HCT116 (cell line): Measurements from ENCODE around the gene SRPK3. TPM values are rescaled to one million over a fixed set of nuclear protein-coding genes. Genes with fewer than 3 reads are reported as not detected.

Experiments used
- ATAC-seq: fragments of 200-7000 bp; cut with Tn5 transposase; 2 replicates; pipeline ENCODE4 v1.9.1; 2020; ENCODE audit warnings: mild to moderate bottlenecking, moderate library complexity
- BruUV-seq: library from RNA; stranded (reverse); fragments of 400-500 nt; replicated peaks from 2 replicates; lab custom pipeline; 2021; lab: Mats Ljungman, UMichigan
- CTCF ChIA-PET: fragments of 300-600 bp; sonication (Branson Sonifier 250); formaldehyde crosslinking; loops from one replicate; lab custom pipeline; 2021; ENCODE audit warnings: antibody characterized with exemption; lab: Charles Lee
- POLR2A ChIA-PET: fragments of 300-600, 350-600 bp; sonication (Branson Sonifier 250); formaldehyde crosslinking; loops from one replicate; lab custom pipeline; 2021; ENCODE audit warnings: antibody characterized with exemption; lab: Charles Lee
- RAD21 ChIA-PET, 2 experiments: fragments of 300-600 bp; sonication (Branson Sonifier 250); formaldehyde crosslinking; loops; one replicate each; lab custom pipeline; 2023; ENCODE audit warnings: low total read pairs in 2 of 2; ENCODE audit not compliant: uncharacterized antibody in 2 of 2, unreplicated experiment in 2 of 2, low non-redundant PET in 1 of 2; lab: Charles Lee
- DNase-seq: peaks from one replicate; pipeline ENCODE4 v3.0.0-alpha.2; 2010; ENCODE audit warnings: low read depth, low spot score
- H2AFZ ChIP-seq: fragments of 200-600 bp; shearing (Covaris generic), sonication (generic); 2 replicates; pipeline ENCODE4 v1.6.1; 2017; ENCODE audit warnings: low read depth, mixed run types, mixed read lengths, antibody characterized with exemption, low read length; ENCODE audit not compliant: poor library complexity, severe bottlenecking
- H3K27ac ChIP-seq: 2 replicates; pipeline ENCODE4 v1.5.1; 2012; ENCODE audit warnings: low read depth, low read length
- H3K27me3 ChIP-seq: fragments of 200-600 bp; sonication (generic); 2 replicates; pipeline ENCODE4 v1.6.1; 2016; ENCODE audit warnings: mixed run types, low read length, mixed read lengths; ENCODE audit not compliant: insufficient read depth
- H3K36me3 ChIP-seq, 2 experiments: fragments of 200-500 bp in 1 of 2; fragments of 200-600 bp in 1 of 2; sonication (Bioruptor generic) in 1 of 2; sonication (generic) in 1 of 2; 2 replicates each; pipeline versions ENCODE4 v1.5.1 to v1.6.1; 2014 to 2016; ENCODE audit warnings: low read length in 2 of 2, inconsistent platforms in 1 of 2, mixed read lengths in 1 of 2, mixed run types in 1 of 2; ENCODE audit not compliant: insufficient read depth in 2 of 2, control insufficient read depth in 1 of 2
- H3K4me1 ChIP-seq, 2 experiments: fragments of 200-600 bp in 1 of 2; sonication (generic) in 1 of 2; 2 replicates each; pipeline versions ENCODE4 v1.5.1 to v1.6.1; 2012 to 2017; ENCODE audit warnings: low read length in 2 of 2, inconsistent platforms in 1 of 2, mild to moderate bottlenecking in 1 of 2, mixed read lengths in 1 of 2, mixed run types in 1 of 2, moderate library complexity in 1 of 2; ENCODE audit not compliant: insufficient read depth in 2 of 2, control insufficient read depth in 1 of 2
- H3K4me2 ChIP-seq: fragments of 200-600 bp; sonication (generic); 2 replicates; pipeline ENCODE4 v1.6.1; 2017; ENCODE audit warnings: mixed run types, low read length, mixed read lengths
- H3K4me3 ChIP-seq, 2 experiments: fragments of 200-600 bp in 1 of 2; sonication (generic) in 1 of 2; replicated peaks in 1 of 2; 2 replicates each; pipeline ENCODE4 v1.5.1; 2011 to 2016; ENCODE audit warnings: low read length in 2 of 2, control low read depth in 1 of 2, low read depth in 1 of 2, mild to moderate bottlenecking in 1 of 2, mixed read lengths in 1 of 2, mixed run types in 1 of 2
- H3K79me2 ChIP-seq: fragments of 200-600 bp; sonication (generic); 2 replicates; pipeline ENCODE4 v1.6.1; 2017; ENCODE audit warnings: mild to moderate bottlenecking, mixed run types, low read length, moderate library complexity, mixed read lengths; ENCODE audit not compliant: insufficient read depth
- H3K9ac ChIP-seq: fragments of 200-600 bp; sonication (generic); 2 replicates; pipeline ENCODE4 v1.6.1; 2016; ENCODE audit warnings: low read length, mixed read lengths
- H3K9me2 ChIP-seq: fragments of 200-600 bp; sonication (generic), shearing (Covaris generic); 2 replicates; pipeline ENCODE4 v1.6.1; 2017; ENCODE audit warnings: mixed run types, mild to moderate bottlenecking, moderate library complexity; ENCODE audit not compliant: insufficient read depth
- H3K9me3 ChIP-seq, 2 experiments: fragments of 200-500 bp in 1 of 2; fragments of 200-600 bp in 1 of 2; sonication (Bioruptor generic) in 1 of 2; sonication (generic) in 1 of 2; 2 replicates each; pipeline ENCODE4 v1.6.1; 2014 to 2017; ENCODE audit warnings: low read length in 2 of 2, mixed read lengths in 2 of 2, inconsistent platforms in 1 of 2, low read depth in 1 of 2, mild to moderate bottlenecking in 1 of 2, mixed run types in 1 of 2, moderate library complexity in 1 of 2; ENCODE audit not compliant: control insufficient read depth in 1 of 2, insufficient read depth in 1 of 2
- H4K20me1 ChIP-seq: fragments of 200-600 bp; sonication (generic), shearing (Covaris generic); 2 replicates; pipeline ENCODE4 v1.6.1; 2017; ENCODE audit warnings: mixed run types, mild to moderate bottlenecking, moderate library complexity; ENCODE audit not compliant: insufficient read depth
- CBX3 ChIP-seq: IDR thresholded peaks from 2 replicates; pipeline ENCODE4 v1.6.1; 2012; ENCODE audit warnings: low read depth
- EGR1 ChIP-seq: IDR thresholded peaks from 2 replicates; pipeline ENCODE4 v1.6.1; 2012; ENCODE audit warnings: low read depth
- ELF1 ChIP-seq: IDR thresholded peaks from 2 replicates; pipeline ENCODE4 v1.6.1; 2012; ENCODE audit warnings: low read depth, borderline replicate concordance
- EZH2phosphoT487 ChIP-seq: fragments of 200-600 bp; IDR thresholded peaks from 2 replicates; pipeline ENCODE4 v1.6.1; 2018; ENCODE audit warnings: antibody characterized with exemption, borderline replicate concordance
- FOSL1 ChIP-seq: IDR thresholded peaks from 2 replicates; pipeline ENCODE4 v1.6.1; 2012; ENCODE audit warnings: low read depth
- JUND ChIP-seq: IDR thresholded peaks from 2 replicates; pipeline ENCODE4 v1.6.1; 2012
- POLR2A ChIP-seq: IDR thresholded peaks from 2 replicates; pipeline ENCODE4 v1.7.0; 2011; ENCODE audit warnings: borderline replicate concordance; ENCODE audit not compliant: insufficient read depth, insufficient read length; ENCODE audit errors: extremely low read depth
- POLR2AphosphoS5 ChIP-seq: IDR thresholded peaks from 2 replicates; pipeline ENCODE4 v1.6.1; 2011; ENCODE audit warnings: mild to moderate bottlenecking, low read depth, low read length, moderate library complexity
- RAD21 ChIP-seq: IDR thresholded peaks from 2 replicates; pipeline ENCODE4 v1.6.1; 2012; ENCODE audit warnings: low read depth, mild to moderate bottlenecking
- SIN3A ChIP-seq: IDR thresholded peaks from 2 replicates; pipeline ENCODE4 v1.6.1; 2012; ENCODE audit warnings: low read depth
- SP1 ChIP-seq: IDR thresholded peaks from 2 replicates; pipeline ENCODE4 v1.6.1; 2012; ENCODE audit warnings: low read depth
- SRF ChIP-seq: IDR thresholded peaks from 2 replicates; pipeline ENCODE4 v1.6.1; 2012; ENCODE audit warnings: low read depth
- TCF7L2 ChIP-seq: IDR thresholded peaks from 2 replicates; pipeline ENCODE4 v1.7.0; 2011; ENCODE audit warnings: borderline replicate concordance, inconsistent platforms; ENCODE audit not compliant: insufficient read depth, insufficient read length; ENCODE audit errors: extremely low read depth
- YY1 ChIP-seq: IDR thresholded peaks from 2 replicates; pipeline ENCODE4 v1.6.1; 2011; ENCODE audit warnings: low read length, low read depth, moderate library complexity, mild to moderate bottlenecking; ENCODE audit not compliant: insufficient replicate concordance; ENCODE audit errors: extremely low read depth
- ZFX ChIP-seq: fragments of 450-650 bp; IDR thresholded peaks from 2 replicates; pipeline ENCODE4 v1.6.1; 2017
- ZNF274 ChIP-seq: fragments of 200-500 bp; sonication (Bioruptor generic); IDR thresholded peaks from 2 replicates; pipeline ENCODE4 v1.6.1; 2014; ENCODE audit warnings: mild to moderate bottlenecking, low read depth, low read length, inconsistent platforms
- intact Hi-C: fragments of 100-400 bp; cut with micrococcal nuclease; formaldehyde crosslinking; loops from 2 replicates; pipeline ENCODE4 v1.10.0; 2022
- total RNA-seq: library from RNA; stranded (reverse); gene quantifications from one replicate; pipeline ENCODE4 v1.2.1, GENCODE V29; 2021; ENCODE audit not compliant: unreplicated experiment
- TF ChIP-seq, protein P1 (sequence below), 3 experiments: fragments of 200-600 bp in 1 of 3; sonication (generic) in 1 of 3; IDR thresholded peaks in 2 of 3; conservative IDR thresholded peaks in 1 of 3; 2 replicates each; pipeline ENCODE4 v1.5.1; 2012 to 2017; ENCODE audit warnings: low read depth in 2 of 3, low read length in 2 of 3, antibody characterized with exemption in 1 of 3, borderline replicate concordance in 1 of 3, control low read depth in 1 of 3, mild to moderate bottlenecking in 1 of 3, mixed read lengths in 1 of 3, mixed run types in 1 of 3, moderate library complexity in 1 of 3; ENCODE audit not compliant: insufficient read depth in 1 of 3
- TF ChIP-seq, protein P2 (sequence below): IDR thresholded peaks from 2 replicates; pipeline ENCODE4 v1.6.1; 2012; ENCODE audit warnings: low read depth
- TF ChIP-seq, protein P3 (sequence below): IDR thresholded peaks from 2 replicates; pipeline ENCODE4 v1.6.1; 2012

Gene SRPK3
- total RNA-seq, 1 experiment from 2014 or later = not detected

DNA sequence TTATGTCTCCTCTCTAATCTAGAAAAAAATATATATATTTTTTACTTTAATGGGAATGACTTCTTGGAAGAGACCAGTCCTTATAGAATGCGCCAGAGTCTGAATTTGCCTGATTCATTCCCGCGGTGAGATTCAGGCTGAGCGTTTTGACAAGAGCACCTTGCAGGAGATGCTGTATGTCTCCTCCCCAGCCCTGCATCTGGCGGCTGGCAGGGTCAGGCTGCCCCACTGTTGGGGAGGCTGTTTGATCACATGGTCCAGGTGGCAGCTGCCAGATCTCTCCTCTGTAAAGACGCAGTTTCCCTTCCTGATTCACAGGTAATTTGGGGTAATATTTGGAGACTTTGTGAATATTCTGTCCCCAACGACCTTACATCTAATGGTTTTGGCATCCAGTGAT is 39.8 kb downstream of the SRPK3 start:
- Histone ChIP-seq H3K4me2 (no peak overlapping the region), H3K9me2 (no peaks in the 10 kb centered on the region), H4K20me1 (no peaks in the 10 kb centered on the region), H2AFZ (no peak overlapping the region), H3K36me3 (no peaks in the 10 kb centered on the region), H3K9me3 (no peaks in the 10 kb centered on the region), H3K79me2 (no peaks in the 10 kb centered on the region), H3K4me1 (peaks cover 0 to 9% of the 10 kb centered on the region in 2 experiments; a peak in 2 of 4 replicates), H3K27me3 (no peaks in the 10 kb centered on the region), H3K27ac (no peak overlapping the region), H3K4me3 (no peak overlapping the region)
- DNase-seq = no peak
- CTCF ChIA-PET = no interaction called here
- RAD21 ChIA-PET = no interaction called here
- TF ChIP-seq SIN3A (no peak), JUND (no peak), ZNF274 (no peak), POLR2AphosphoS5 (no peak), POLR2A (no peak), ELF1 (no peak), YY1 (no peak), ZFX (no peak), SRF (no peak), EGR1 (no peak), EZH2phosphoT487 (no peak), FOSL1 (no peak), TCF7L2 (no peak), RAD21 (no peak), CBX3 (no peak), SP1 (no peak)
- TF ChIP-seq, protein P1, sequence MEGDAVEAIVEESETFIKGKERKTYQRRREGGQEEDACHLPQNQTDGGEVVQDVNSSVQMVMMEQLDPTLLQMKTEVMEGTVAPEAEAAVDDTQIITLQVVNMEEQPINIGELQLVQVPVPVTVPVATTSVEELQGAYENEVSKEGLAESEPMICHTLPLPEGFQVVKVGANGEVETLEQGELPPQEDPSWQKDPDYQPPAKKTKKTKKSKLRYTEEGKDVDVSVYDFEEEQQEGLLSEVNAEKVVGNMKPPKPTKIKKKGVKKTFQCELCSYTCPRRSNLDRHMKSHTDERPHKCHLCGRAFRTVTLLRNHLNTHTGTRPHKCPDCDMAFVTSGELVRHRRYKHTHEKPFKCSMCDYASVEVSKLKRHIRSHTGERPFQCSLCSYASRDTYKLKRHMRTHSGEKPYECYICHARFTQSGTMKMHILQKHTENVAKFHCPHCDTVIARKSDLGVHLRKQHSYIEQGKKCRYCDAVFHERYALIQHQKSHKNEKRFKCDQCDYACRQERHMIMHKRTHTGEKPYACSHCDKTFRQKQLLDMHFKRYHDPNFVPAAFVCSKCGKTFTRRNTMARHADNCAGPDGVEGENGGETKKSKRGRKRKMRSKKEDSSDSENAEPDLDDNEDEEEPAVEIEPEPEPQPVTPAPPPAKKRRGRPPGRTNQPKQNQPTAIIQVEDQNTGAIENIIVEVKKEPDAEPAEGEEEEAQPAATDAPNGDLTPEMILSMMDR (IDR thresholded peaks at IDR 0.05 in 2 of 3, conservative IDR thresholded peaks at IDR 0.05 in 1 of 3; ENCODE audit: borderline replicate concordance in 1 of 3, insufficient read depth in 1 of 3, low read depth in 2 of 3, low read length in 2 of 3) = no peak
- TF ChIP-seq, protein P2, sequence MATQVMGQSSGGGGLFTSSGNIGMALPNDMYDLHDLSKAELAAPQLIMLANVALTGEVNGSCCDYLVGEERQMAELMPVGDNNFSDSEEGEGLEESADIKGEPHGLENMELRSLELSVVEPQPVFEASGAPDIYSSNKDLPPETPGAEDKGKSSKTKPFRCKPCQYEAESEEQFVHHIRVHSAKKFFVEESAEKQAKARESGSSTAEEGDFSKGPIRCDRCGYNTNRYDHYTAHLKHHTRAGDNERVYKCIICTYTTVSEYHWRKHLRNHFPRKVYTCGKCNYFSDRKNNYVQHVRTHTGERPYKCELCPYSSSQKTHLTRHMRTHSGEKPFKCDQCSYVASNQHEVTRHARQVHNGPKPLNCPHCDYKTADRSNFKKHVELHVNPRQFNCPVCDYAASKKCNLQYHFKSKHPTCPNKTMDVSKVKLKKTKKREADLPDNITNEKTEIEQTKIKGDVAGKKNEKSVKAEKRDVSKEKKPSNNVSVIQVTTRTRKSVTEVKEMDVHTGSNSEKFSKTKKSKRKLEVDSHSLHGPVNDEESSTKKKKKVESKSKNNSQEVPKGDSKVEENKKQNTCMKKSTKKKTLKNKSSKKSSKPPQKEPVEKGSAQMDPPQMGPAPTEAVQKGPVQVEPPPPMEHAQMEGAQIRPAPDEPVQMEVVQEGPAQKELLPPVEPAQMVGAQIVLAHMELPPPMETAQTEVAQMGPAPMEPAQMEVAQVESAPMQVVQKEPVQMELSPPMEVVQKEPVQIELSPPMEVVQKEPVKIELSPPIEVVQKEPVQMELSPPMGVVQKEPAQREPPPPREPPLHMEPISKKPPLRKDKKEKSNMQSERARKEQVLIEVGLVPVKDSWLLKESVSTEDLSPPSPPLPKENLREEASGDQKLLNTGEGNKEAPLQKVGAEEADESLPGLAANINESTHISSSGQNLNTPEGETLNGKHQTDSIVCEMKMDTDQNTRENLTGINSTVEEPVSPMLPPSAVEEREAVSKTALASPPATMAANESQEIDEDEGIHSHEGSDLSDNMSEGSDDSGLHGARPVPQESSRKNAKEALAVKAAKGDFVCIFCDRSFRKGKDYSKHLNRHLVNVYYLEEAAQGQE = no peak
- TF ChIP-seq, protein P3, sequence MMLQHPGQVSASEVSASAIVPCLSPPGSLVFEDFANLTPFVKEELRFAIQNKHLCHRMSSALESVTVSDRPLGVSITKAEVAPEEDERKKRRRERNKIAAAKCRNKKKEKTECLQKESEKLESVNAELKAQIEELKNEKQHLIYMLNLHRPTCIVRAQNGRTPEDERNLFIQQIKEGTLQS = no peak
- TF ChIP-seq, all 23 proteins: peak for 0
- no TSS peak for BruUV-seq
- POLR2A ChIA-PET = no interaction called here
- intact Hi-C loops = no loop called here
- H3K9ac ChIP-seq = no peak overlapping the region
- ATAC-seq = no peak
